Activated CD4-positive, alpha-beta T cell treated with anti-CD3 and anti-CD28 coated beads, Interleukin-10, Interleukin-2, amounts not matched to agents 100 ng/mL and 50 ng/mL, durations not matched to agents 16 hours and 8 hours (primary cell): Measurements from ENCODE around the gene OPRL1.
"Not testable (repeated sequence)": the region's sequence is repeated elsewhere in the genome, so short reads cannot be mapped to it uniquely, and the experiment has no call there.

ENCODE experiments used
- DNase-seq: peaks from one replicate; pipeline ENCODE4 v3.0.0-alpha.2; 2020

The OPRL1 gene

DNA sequence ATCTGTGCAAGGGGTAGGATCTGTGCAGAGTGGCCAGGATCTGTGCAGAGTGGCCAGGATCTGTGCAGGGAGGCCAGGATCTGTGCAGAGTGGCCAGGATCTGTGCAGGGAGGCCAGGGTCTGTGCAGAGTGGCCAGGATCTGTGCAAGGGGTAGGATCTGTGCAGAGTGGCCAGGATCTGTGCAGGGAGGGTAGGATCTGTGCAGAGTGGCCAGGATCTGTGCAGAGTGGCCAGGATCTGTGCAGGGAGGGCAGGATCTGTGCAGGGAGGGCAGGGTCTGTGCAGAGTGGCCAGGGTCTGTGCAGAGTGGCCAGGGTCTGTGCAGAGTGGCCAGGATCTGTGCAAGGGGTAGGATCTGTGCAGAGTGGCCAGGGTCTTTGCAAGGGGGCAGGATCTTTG lies 8.7 kb downstream of the OPRL1 start:
- not testable (repeated sequence) for DNase-seq

DNA sequence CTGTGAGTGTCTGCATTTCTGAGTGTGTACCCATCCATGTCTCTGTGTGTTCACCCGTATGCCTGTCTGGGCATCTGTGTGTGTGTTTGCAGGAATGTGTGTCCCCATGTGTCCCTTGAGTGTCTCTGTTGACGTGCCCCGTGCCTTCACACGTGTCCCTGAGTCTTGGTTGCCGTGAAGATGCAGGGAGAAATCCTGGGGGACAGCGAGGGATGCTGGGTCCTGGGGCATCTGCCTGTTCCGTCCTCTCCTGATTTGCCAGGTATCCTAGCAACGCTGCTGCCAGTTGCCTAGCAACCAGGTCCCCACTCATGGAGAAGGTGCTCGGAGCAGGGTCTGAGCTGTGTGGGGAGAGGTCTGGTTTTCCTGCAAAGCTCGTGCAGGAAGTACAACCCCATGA lies 10.3 kb downstream of the OPRL1 start:
- DNase-seq, result no peak

DNA sequence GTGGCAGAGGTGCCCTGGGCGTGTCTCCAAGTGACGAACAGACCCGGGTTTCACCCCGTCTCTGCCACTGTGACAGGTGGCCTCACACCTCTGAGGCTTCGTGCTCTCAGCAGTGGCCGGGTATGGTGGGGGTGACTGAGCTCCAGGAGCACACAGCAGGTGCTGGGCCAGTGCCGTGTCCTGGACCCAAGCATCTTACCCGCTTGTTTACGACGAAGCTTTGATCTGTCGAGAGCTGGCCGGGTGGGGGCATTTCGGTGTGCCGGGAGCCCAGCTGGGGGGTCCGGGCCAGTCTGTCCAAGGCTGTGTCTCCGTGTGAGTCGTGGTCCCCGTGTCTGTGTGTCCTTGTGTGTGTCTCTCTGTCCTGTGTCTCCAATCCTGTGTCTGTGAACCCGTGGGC lies 11.5 kb downstream of the OPRL1 start:
- DNase-seq, result no peak

DNA sequence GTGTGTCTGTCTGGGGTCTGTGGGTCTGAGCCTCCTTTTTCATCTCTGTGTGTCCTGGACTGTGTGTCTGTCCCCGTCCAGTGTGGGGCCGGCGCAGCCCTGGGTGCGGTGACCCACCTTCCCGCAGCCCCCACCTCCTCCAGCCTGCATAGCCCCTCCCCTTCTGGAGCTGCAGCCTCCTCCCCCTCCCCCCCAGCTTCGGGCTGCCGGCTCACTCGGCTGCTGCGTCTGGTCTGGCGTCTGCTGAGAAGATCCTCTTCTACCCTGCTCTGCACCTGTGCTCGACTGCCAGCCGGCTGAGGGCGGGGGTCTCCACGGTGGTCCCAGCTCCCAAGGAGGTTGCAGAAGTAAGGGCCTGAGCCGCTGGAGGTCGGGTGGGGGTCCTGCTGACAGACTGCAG lies 11.9 kb downstream of the OPRL1 start:
- no peak for DNase-seq

DNA sequence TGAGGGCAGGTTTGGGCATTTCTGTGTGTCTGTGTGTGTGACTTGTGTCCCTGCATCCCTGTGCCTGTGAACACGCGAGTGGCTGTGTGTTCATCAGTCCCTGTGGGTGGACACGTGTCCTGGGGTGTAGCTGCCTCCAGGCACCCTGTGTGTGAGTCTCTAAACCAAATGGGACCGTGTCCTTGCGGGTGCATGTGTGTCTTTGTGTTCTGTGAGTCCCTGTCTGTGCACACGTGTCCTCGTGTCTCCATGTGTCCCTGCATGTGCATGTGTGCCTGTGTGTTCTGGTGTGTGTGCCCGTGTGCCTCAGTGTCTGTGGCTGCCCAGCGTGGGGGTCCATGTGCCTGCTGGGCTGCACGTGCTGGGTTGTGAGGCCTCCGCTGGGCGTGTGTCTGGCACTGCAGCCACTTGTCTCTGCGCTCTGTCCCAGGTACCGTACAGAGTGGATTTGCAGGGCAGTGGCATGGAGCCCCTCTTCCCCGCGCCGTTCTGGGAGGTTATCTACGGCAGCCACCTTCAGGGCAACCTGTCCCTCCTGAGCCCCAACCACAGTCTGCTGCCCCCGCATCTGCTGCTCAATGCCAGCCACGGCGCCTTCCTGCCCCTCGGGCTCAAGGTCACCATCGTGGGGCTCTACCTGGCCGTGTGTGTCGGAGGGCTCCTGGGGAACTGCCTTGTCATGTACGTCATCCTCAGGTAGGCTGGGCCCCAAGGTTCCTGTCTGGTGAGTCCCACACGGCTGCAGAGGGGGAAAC lies 12.6 kb downstream of the OPRL1 start:
- no peak for DNase-seq

DNA sequence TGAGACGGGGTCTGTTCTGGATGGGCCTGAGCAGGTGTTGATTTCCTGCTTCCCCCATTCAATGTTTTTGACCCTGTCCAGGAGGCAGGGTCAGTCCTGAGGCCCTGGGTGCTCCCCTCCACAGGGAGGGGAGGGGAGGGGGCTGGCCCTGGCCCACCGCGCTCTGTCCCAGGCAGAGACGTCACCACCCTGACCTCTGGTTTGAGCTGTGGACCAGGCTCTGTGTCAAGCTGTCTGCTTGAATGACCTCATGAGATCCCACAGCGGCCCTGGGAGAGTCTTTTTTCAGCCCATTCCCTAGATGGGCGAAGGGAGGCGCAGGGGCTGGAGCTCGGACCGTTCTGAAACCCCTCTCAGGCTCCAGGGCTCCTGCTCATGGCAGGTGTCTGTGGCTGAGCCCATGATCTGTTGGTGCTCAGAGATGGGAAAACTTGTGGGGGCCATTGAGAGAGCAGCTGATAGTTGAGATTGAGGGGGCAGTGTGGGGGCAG lies 13.2 kb downstream of the OPRL1 start:
- DNase-seq, result no peak

DNA sequence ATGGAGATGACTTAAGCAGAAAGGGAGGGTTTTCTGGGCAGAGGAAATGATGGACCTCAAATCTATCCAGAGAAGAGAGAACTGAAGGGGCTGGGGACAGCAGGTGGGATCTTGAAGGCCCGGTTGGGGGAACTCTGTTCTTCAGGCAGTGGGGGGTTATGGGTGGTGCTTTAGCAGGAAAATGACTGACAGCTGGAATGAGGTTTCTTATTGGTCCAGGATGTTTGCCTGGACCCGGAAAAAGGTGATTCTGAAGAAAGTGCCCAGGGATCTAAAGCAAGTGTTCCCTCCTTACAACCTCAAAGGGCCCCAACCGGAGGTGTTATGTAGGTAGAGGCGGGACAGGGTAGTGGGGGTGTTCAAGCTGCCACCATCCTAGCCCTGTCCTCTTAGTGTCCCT lies 15.6 kb downstream of the OPRL1 start:
- no peak for DNase-seq

DNA sequence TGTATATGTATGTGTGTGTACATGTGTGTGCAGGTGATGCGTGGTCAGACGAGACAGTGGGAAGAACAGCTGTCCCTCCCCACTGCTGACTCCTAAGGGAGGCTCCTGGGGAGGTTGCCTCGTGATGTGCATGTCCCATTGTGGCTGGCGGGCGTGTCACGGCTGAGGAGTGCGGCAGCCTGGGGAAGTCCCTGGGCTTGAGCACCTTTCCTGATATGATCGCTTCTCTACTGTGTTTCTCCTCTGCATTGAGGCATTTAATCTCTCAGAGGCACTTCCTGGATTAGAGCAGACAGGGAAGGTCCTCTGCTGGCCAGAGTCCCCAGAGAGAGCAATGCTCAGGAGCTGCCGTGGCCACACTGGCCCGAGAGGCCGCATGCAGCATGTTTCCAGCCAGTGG lies 16.0 kb downstream of the OPRL1 start:
- no peak for DNase-seq

DNA sequence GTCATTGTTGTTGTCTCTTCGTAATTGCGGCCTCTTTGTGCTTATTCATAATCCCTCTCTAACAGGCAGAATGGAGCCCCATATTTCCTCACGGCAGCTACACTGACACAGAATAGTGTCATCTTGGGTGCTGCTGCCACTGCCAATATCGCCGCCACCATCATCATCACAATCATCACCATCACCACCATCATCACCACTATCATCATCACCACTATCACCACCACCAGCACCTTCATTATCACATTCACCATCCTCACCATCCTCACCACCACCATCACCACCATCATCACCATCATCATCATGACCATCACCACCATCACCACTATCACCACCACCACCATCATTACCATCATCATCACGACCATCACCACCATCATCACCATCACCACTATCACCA lies 16.7 kb downstream of the OPRL1 start:
- no peak for DNase-seq

DNA sequence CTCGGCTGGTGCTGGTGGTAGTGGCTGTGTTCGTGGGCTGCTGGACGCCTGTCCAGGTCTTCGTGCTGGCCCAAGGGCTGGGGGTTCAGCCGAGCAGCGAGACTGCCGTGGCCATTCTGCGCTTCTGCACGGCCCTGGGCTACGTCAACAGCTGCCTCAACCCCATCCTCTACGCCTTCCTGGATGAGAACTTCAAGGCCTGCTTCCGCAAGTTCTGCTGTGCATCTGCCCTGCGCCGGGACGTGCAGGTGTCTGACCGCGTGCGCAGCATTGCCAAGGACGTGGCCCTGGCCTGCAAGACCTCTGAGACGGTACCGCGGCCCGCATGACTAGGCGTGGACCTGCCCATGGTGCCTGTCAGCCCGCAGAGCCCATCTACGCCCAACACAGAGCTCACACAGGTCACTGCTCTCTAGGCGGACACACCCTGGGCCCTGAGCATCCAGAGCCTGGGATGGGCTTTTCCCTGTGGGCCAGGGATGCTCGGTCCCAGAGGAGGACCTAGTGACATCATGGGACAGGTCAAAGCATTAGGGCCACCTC lies 18.7 kb downstream of the OPRL1 start:
- no peak for DNase-seq

DNA sequence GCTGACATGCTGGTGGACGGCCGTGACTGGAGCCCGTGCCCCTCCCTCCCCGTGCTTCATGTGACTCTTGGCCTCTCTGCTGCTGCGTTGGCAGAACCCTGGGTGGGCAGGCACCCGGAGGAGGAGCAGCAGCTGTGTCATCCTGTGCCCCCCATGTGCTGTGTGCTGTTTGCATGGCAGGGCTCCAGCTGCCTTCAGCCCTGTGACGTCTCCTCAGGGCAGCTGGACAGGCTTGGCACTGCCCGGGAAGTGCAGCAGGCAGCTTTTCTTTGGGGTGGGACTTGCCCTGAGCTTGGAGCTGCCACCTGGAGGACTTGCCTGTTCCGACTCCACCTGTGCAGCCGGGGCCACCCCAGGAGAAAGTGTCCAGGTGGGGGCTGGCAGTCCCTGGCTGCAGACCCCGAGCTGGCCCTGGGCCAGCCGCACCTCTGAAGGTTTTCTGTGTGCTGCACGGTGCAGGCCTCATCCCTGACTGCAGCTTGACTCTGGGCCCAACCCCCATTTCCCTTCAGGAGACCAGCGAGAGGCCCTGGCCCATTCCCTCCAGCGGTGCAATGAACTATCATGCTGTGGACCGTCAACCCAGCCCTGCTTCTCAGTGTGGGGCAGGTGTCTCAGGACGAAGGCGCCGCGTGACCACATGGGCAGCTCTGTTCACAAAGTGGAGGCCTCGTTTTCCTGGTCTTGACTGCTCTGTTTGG lies 19.4 kb downstream of the OPRL1 start:
- DNase-seq, result no peak

DNA sequence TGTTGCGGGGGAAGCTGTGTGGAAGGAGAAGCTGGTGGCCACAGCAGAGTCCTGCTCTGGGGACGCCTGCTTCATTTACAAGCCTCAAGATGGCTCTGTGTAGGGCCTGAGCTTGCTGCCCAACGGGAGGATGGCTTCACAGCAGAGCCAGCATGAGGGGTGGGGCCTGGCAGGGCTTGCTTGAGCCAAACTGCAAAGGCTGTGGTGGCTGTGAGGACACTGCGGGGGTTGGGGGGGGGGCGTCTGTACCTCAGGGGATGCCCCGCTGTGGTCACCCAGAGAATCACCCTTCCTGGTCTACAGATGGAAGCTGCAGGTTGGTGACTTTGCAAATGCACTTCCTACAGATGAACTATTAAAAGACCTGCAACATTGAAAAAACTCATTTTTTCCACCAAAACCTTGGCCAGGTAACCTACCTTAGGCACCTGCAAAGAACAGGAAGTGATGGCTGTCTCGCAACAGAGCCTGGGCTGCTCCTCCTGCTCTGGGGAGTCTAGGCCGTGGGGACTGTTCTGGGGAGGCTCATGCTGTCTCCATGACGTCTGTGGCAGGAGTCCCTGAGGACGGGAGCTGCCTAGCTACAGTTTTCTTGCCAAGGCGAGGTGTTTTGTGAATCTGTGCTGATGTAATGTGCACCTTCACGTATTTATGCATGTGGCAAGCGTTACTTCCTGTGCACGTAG lies 20.1 kb downstream of the OPRL1 start:
- no peak for DNase-seq

DNA sequence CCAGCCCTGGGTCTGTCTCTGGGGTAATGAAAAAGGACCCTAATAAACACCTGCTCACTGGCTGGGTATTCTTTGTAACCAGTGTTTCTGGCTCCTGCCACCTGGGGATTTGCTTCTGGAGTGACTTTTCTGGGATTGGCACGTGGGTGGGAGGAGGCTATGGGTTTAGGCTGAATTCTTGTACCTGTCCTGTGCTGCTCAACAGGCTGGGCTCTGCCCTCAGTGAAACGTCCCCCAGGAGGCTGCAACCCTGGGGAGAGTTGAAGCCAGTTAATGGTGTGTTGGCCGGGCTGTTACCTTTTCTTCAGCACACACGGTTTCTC lies 20.6 kb downstream of the OPRL1 start:
- no peak for DNase-seq

DNA sequence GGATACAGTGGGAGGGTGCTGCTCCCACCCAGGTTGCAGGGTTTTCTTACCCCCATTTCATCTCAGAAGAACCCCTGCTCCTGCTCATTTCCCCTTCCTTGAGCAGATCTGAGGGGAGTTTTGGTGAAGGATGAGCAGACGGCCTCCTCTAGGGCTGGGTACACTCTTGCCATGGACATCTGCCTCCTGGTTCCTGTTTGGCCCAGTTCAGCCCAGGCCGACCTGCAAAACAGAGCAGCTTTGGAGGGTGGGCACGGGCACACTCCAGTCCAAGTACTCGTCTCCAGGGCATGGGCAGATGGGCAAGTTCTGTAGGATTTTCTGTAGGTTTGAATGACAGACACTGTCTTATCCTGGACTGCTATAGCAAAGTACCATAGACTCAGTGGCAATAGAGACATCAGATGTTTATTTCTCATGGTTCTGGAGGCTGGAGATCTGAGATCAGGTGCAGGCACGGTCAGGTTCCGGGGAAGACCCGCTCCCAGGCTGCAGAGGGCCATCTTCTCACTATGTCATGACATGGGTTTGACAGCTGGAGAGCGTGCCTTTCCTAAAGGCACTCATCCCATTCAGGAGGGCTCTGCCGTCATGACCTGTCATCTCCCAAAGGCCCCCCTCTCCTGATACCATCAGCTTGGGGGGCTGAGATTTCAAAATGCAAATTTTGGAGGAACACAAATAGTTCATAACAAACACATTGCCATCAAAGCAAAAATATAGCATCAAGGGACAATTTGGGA lies 21.2 kb downstream of the OPRL1 start:
- no peak for DNase-seq

DNA sequence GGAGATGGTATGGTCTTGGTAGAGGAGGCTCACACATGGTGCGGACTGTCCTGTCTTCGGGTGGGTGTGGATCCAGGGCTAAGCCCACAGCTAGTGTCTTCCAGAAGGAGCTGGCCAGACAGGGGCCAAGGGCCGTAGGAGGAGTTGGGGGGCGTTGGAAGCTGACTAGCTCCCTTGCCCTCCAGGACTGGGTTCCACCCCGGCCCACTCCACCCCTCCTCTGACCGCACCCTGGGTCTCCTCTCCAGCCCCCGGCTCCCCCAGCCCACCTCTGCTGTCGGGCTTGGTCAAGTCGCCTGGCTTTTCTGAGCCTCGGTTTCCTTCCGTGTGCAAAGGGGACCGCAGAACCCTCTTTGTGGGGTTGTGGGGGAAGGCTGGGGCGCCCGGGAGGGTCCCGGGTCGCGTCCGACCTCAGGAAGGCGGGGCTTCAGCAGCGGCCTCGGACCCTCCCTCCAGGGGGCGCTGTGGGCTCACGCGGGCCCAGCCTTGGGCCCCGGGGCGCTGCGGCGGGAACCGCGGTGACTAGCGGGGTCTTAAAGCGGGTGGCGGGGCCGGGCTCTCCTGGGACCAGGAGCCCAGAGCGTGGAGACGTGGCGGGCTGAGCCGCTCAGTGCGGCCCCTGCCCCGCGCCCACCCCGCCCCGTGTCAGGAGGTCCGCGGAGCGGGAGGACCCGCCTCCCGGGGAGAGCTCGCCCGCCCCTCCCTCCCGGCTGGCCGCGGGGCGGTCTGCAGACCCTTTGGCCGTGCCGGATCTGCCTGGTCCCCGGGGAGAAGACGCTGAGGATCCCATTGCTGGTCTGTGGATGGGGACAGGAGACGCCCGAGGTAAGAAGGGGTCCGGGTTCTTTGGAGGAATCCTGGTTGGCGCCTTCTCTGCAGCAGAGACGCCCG lies 22.1 kb downstream of the OPRL1 start:
- DNase-seq, result peak; percentile 61

DNA sequence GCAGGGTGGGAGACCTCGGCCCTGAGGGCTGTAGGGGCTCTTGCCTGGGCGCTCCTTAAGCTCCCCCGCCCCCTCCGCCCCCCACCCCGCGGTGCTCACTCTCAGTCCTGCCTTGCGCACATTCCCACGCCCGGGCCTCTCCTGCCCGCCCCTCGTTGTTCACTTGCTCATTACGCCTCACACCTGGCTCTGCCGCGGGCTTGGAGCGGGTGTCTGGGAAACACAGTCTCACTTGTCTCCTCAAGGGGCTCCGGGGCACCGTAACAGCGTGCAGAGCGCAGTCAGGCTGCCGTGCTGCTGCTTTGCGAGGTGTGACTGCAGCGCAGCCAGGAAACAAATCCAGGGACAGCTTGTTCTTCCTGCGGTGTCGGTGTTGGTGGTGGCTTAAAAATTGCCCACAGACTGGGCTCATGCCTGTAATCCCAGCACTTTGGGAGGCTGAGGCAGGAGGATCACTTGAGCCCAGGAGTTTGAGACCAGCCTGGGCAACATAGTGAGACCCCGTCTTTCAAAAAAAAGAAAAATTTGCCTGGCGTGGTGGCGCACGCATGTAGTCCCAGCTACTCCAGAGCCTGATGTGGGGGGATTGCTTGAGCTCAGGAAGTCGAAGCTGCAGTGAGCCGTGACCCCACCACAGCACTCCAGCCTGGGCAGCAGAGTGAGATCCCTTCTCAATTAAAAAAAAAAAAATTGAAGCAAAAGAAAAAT lies 22.9 kb downstream of the OPRL1 start:
- DNase-seq, result no peak

DNA sequence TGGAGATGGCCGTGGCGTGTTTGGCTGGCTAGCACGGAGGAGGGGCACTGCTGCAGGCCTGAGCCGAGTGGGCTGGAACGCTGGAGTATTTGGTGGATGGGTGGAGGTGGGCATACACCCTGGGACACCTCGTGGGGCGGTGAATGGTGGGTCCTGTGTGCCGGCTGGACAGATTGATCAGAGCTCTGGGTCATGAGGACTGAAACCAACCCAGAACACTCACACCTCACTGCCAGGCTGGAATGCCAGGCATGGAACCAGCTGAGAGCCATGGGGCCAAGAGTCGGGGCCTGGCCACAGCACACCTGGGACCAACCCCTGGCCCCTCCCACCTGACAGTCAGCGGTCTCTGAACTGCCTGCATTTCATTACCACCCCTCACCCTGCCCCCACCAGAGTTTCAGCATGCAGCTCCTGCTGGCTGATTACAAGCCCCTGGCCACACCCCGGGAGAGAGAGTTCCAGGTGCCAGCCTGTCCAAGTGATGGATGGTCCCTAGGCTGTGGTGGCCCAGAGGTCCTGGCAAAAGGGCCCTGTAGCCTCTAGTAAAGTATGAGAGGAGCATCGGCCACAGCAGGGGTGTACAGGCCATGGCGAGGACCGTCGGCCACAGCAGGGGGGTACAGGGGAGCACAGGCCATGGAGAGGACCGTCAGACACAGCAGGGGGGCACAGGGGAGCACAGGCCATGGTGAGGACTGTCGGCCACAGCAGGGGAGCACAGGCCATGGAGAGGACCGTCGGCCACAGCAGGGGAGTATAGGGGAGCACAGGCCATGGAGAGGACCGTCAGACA lies 24.2 kb downstream of the OPRL1 start:
- DNase-seq, result no peak

DNA sequence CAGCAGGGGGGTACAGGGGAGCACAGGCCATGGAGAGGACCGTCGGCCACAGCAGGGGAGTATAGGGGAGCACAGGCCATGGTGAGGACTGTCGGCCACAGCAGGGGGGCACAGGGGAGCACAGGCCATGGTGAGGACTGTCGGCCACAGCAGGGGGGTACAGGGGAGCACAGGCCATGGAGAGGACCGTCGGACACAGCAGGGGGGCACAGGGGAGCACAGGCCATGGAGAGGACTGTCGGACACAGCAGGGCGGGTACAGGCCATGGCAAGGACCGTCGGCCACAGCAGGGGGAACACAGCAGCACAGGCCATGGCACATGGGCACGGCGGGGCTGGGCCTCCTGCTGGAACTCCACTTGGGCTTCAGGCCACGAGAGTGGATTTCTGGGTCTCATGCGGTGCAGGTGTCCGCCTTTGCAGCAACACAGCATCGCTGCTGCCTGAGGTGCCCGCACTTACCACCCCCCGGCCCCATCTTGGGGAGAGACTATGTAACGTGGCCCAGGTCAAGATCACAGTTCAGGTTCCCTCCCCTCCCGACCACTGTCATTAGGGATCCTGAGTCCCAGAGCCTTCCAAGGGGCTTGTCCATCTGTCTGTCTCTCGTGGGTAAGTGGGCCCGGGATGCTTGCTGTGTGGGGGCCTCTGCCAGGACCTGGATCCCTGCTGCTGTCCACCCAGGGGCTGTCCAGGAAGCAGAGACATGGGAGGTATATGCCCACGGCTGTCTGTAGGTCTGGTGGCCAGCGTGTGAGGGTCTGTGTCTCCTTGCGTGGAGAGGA lies 25.0 kb downstream of the OPRL1 start:
- no peak for DNase-seq

DNA sequence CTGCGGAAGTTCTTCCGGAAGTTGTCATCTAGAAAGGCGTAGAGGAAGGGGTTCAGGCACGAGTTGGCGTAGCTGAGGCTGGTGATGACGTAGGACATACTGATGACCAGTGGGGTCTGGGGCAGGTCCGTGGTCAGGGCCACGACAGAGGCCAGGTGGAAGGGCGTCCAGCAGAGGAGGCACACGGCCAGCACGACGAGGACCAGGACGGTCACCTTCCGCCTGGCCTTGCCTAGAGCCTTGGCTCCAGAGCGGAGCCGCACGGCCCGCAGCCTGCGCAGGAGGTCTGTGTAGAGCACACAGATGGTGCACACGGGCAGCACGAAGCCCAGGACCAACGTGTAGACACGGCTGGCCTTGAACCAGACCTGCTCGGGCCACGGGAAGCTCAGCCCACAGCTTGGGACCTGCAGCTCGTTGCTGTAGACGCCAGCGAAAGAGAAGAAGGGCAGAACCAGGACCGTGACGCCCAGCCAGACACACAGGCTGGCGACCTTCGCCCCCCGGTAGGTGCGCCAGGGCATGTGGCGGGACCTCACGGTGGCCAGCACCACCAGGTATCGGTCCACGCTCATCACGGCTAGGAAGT lies 26.1 kb downstream of the OPRL1 start:
- DNase-seq, result no peak
